Activated CD4-positive, alpha-beta T cell treated with anti-CD3 and anti-CD28 coated beads, Interleukin-2, amount 50 U/mL, for 16 hours (primary cell): ENCODE measurements around the gene RABGAP1L.
"Not testable (repeated sequence)": the region's sequence is repeated elsewhere in the genome, so short reads cannot be mapped to it uniquely, and the experiment has no call there.

ENCODE experiments used
- DNase-seq: peaks from one replicate; pipeline ENCODE4 v3.0.0-alpha.2; 2020

RABGAP1L gene

GRCh38 chr1:174469052-174469451 lies 309.7 kb downstream of the RABGAP1L start:
- DNase-seq, result no peak

- no peak for DNase-seq
These were observed 310.4 kb downstream of the RABGAP1L start for GRCh38 chr1:174469687-174470086.

- no peak for DNase-seq
These were observed 320.0 kb downstream of the RABGAP1L start for GRCh38 chr1:174479281-174479680.

GRCh38 chr1:174480324-174480723 lies 321.0 kb downstream of the RABGAP1L start:
- DNase-seq, result no peak

GRCh38 chr1:174491606-174492005 lies 332.3 kb downstream of the RABGAP1L start:
- no peak for DNase-seq

- no peak for DNase-seq
These were observed 338.2 kb downstream of the RABGAP1L start for GRCh38 chr1:174497478-174497877.

DNA sequence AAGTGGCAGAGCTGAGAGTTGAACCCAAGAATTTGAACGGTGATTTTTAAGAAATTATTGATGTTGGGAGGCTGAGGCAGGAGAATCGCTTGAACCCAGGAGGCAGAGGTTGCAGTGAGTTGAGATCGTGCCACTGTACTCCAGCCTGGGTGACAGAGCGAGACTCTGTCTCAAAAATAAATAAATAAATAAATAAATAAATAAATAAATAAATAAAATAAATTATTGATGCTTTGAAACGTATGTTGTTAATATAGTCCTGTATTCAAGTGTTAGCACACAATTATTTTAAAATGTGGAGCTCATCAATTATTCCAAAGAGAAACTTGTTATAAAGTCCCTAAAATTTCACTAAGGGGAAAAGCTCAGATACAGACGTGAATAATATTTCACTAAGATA lies 357.4 kb downstream of the RABGAP1L start:
- DNase-seq, result not testable (repeated sequence)

DNA sequence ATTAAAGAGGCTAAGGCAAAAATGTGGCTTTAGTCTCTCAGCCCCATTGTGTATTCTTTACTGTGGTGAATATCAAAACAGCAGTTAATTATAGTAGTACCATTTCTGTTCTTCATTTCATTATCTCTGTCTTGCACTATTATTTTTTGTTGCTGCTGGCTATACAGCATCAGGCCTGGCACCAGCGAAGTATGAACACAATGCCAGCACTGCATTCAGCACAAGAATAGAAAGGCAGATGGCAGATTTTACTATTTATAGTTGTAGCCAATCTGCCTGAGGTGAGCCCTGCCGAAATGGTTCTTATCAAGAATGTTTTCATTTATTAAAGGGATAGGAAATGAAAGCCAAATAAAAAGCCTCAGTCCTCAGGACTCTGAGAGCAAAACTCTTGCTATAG lies 360.5 kb downstream of the RABGAP1L start:
- DNase-seq, result no peak

DNA sequence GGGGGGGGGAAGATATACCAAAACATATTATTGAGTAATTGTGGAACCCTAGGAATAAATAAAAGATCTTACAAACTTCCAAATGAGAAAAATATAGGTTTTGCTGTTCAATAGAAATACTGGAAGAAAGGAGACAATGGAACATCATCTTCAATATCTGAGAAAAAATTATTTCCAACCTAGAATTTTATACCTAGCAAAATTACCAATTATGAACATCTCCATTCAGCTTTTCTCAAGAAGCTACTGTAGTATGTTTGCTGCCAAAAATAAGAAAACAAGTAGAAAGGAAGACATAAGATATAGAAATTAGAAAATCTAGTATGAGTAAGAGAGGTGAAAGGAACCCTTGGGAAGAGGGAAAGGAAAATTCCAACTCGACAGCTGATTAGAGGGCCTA lies 372.4 kb downstream of the RABGAP1L start:
- no peak for DNase-seq

DNA sequence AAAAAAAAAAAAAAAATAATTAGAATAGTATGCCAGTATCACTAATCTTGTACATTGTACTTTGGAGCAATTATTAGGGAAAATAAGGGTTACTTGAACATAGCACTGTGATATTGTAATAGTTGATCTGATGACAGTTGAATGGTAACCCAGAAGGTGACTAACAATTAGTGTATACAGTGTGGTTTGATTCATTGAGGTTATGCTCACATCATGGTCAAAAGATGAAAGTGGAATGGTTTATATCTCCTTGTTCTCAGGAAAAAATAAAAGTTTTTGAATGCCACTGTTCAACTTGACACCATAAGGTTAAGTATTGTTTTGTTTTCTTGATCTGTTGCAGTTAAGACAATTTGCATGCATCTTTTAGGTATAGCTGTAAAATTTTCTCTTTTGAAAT lies 375.5 kb downstream of the RABGAP1L start:
- DNase-seq, result no peak

- DNase-seq, result no peak
These were observed 375.9 kb downstream of the RABGAP1L start for GRCh38 chr1:174535207-174535606.

DNA sequence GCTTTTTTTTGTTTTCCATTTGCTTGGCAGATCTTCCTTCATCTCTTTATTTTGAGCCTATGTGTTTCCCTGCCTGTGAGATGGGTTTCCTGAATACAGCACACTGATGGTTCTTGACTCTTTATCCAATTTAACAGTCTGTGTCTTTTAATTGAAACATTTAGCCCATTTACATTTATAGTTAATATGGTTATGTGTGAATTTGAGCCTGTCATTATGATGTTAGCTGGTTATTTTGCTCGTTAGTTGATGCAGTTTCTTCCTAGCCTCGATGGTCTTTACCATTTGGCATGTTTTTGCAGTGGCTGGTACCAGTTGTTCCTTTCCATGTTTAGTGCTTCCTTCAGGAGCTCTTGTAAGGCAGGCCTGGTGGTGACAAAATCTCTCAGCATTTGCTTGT lies 384.1 kb downstream of the RABGAP1L start:
- not testable (repeated sequence) for DNase-seq

DNA sequence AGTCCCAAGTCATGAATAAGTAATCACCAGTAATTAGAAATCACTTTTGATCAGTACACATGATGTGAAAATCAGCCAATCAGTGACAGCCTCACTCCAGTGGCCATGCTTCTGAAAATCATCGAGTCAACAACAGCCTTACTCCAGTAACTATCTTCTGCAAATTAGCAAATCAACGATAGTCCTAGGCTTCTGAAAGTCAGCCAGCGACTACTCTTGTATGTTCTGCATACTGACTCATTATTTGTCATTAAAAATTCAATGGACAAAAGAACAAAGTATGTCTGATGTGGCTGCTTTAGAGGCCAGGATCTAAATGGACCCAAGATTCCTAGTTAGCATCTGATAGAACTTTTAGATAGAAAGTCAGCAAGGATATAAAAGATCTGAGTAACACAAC lies 391.0 kb downstream of the RABGAP1L start:
- DNase-seq, result no peak

GRCh38 chr1:174556392-174556791 lies 397.1 kb downstream of the RABGAP1L start:
- DNase-seq, result no peak

DNA sequence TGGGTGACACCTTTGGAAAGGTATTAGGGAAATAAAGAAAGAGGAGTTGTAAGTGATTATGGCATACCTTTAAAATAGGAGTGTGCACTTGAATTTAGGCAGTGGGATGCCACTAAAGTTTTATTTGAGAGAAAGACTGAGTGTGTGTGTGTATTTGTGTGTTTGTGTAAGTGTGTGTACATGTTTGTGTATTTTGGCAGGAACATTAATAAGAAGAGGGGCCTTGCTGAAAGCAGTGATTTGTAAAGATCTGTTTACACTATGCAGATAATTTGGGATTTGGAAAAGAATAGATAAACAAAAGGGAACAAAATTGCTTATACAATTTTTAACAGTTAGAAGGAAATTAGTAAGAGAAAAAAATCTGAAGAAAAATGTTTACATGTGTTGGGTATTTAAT lies 409.2 kb downstream of the RABGAP1L start:
- no peak for DNase-seq

GRCh38 chr1:174569240-174569639 lies 409.9 kb downstream of the RABGAP1L start:
- DNase-seq, result no peak

DNA sequence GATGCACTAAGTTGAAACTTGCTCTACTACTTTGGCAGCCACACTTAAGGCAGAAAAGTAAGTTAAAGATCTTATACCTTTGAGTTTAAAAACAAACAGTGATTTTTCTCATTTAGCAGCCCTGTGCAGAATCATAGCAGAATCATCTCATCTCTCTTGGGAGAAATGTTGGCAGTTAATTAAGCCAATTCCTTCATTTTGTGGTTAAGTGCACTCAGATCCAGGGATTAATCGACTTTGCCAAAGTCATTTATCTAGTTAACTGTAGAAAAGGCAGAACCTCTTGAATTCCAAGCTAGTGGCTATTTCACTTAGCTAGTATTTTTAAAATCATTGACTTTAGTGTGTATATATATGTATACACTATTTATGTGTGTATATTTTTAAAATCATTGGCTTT lies 413.5 kb downstream of the RABGAP1L start:
- DNase-seq, result no peak

GRCh38 chr1:174576120-174576519 lies 416.8 kb downstream of the RABGAP1L start:
- not testable (repeated sequence) for DNase-seq

GRCh38 chr1:174577681-174578080 lies 418.4 kb downstream of the RABGAP1L start:
- DNase-seq, result no peak

- DNase-seq, result no peak
These were observed 421.5 kb downstream of the RABGAP1L start for GRCh38 chr1:174580801-174581200.

GRCh38 chr1:174583316-174583715 lies 424.0 kb downstream of the RABGAP1L start:
- DNase-seq, result no peak

DNA sequence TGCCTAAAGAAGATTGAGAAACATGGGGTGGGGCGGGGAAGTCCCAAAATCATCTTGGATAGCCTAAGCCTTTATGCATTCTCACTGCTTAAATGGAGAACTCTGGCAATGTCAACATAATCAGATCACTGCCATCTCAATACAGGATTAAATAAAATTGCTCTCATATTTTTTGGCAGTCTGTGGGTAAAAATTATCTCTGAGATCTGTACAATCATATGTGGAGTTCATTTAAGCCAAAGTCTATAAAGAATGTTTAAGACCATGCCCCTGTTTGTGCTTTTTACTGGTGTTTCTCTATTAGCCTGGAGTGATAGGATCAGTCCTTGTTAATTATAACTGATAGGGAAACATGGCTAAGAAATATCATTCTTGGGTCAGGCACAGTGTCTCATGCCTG lies 424.8 kb downstream of the RABGAP1L start:
- no peak for DNase-seq

- DNase-seq, result not testable (repeated sequence)
These were observed 429.3 kb downstream of the RABGAP1L start for GRCh38 chr1:174588618-174589017.

DNA sequence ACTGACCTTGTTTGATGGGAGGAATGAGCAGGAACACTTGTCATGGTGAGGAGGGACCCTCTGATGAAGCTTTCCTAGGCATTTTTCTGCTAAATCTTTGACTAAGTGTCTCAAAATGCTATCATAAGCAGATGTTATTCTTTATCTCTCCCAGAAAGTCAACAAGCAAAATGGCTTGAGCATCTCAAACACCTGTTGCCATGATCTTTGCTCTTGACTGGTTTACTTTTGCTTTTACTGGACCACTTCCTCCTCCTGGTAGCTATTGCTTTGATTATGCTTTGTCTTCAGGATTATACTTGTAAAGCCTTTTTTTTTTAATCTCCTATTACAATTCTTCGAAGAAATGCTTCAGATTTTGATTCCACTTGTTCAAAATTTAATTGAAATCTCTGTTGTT lies 445.9 kb downstream of the RABGAP1L start:
- no peak for DNase-seq

GRCh38 chr1:174606471-174606870 lies 447.2 kb downstream of the RABGAP1L start:
- DNase-seq, result no peak

GRCh38 chr1:174617905-174618304 lies 458.6 kb downstream of the RABGAP1L start:
- DNase-seq, result not testable (repeated sequence)
